ACHN (cell line): Measurements from ENCODE around the gene RGMA.

ENCODE experiments used
- DNase-seq: peaks from one replicate; pipeline ENCODE4 v3.0.0-alpha.2; 2015
- in situ Hi-C: cut with HindIII; loops from 2 replicates; pipeline ENCODE4 v1.10.0; 2017; ENCODE audit warnings: low sequenced_read_pairs, low pct_ligation_motif_present, low pct_unique_long_range_greater_than_20kb

RGMA gene

DNA sequence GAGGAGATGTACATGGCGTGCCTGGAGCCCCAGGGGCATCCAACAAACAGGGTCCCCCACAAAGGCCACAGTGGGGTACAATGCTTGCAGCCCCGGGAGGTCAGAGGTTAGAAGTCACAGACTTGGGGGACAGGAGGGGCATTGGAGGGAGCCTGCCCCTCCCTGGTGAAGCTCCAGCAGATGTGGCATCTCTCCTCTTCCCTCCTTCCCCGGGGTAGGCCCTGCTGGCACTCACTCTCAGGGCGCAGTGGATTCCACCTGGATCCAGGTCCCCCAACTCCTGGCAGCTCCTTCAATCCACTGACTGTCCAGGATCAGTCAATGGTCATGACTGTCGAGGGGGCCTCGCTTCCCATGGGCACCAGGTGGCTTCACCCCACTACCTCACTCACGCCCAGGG is 32.2 kb downstream of the RGMA start:
- in situ Hi-C loops, result no loop called here
- no peak for DNase-seq

DNA sequence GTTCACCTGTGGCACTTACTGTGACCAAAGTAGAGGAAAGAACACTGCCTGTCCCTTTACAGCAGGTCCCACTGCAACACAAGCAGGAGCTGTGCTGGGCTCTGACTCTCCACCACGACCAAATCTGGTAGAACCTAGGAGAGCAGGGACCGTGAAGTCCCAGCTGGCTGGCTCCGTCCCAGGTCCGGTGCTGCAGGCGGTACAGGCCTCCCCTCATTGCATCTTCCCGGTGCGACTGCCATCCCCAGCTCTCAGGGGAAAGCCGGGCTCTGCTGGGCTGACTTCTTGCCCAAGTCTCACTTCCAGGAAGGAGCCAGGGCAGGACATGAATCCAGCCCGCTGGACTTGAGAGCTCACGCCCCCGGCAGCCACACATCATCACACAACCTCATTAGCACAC is 33.8 kb downstream of the RGMA start:
- in situ Hi-C loops, result no loop called here
- no peak for DNase-seq

DNA sequence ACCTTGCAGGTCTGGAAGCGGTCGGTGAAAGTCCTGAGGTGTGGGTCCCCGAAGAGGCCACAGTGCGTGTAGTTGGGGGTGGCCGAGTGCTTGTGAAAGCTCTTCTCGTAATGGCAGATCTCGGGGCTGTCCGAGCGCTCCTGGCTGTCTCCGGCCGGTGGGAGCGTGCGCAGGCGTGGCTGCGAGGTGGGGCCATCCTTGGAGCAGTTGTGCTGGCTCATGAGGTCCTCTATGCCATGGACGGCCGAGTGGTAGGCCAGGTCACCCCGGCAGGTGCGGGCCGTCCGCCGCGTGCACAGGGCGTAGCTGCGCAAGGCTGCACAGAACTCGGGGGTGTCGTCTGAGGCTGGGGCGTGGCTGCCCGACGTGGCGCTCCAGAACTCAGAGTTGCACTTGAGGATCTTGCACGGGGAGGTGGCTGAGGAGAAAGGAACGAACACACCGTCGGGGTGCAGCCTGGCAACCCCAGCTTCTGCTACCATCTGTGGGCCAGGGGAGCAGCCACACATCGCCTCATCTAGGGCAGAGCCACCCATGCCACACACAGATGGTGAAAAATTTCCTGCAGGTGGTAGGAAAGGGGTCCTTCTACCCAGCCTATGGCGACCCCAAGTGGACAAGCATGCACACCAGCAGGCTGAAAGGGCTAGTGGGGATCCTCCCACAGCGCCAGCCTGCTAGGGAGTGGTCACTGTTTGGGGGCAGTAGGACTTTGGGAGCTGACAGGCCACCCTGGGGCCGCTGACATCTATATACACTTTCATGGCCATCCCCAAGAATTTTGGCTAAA is 36.7 kb downstream of the RGMA start:
- in situ Hi-C loops, result no loop called here
- no peak for DNase-seq

DNA sequence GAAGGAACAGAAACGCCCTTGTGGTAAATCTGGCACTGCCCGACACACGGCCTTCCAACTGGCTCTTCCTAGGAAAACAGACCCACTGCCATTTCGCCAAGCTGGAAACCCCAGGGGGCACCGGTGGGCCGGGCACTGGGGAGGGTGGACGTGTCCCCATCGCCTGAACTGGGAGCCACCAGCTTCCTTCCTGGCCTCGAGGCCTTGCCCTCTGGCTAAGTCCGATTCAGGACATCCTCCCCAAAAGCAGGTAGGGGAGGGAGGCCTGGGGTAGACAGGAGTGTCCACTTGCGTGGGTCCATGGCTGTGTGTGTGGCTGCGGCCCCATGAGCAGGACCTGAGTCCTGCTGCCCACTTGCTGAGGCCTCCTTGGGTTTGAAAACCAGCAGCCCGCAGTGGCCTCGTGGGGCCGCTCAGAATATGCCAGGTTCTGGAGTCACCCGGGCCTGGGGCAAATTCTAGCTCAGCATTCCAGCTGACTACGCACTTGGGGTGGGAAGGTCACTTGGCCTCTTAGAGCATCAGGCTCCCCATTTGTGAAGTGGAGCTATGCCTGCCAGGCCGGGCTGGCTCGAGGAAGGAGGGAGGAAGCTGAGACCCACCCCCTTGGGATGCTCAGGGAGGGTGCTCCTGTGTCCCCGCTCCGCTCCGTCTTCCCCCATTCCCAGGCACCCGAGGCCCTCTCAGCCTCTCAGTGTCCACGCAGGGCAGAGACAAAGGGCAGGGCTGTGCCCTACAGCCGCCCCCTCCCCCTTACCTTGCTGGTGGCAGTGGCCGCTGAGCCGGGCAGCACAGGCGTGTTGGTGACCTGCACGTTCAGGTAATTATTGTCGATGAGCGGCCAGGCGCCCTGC is 37.5 kb downstream of the RGMA start:
- in situ Hi-C loops, result no loop called here

DNA sequence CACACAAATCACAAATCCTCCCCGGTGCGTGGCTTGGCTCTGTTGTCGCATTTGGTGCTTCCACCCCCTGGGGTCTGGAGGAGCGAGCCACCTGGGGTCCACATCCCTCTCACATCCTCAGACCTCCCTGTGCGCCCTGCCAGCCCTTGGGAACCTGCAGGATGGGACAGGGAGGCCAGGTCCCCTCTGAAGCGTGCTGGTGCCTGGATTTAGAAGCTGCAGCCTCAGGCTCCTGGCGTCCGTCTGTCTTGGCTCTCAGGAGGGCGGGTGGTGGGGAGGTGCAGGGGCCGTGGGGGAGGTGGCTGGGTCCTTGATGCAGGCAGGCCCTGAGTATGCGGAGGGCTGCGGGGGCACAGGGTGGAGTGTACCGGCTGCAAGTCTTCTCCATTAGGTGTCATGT is 38.4 kb downstream of the RGMA start:
- in situ Hi-C loops, result no loop called here

More for the DNA sequence above, 37.5 kb downstream of the RGMA start:
- no peak for DNase-seq

DNA sequence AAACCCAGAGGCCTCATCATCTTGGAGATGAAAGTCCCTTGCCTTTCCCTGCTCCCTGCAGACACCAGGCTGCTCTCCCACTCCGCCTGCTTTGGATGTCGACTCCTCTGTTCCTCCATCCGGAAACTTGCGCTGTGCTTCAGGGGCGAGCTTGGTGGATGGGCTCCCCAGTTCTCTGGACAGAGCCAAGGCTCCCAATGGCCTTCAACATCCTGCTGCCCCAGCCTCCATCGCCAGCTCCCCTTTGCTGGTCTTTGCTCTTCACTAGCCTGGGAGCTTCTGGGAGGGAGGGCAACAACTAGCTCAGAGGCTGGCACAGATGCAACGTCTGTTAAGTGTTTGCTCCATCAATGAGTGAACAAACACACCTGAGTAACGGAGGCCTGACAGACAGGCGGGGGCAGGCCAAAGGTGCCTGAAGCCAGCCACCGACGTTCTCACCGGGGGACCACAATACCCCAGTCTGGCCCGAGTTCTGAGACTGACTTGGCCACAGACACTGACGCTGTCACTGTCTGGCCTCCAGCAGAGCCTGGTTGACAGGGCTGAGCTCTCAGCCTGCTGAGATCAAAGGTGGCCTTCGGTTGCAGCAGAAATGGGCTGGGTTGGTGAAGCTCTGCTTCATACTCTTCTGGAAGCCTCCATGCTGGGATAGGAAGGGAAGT is 39.0 kb downstream of the RGMA start:
- in situ Hi-C loops, result no loop called here
- DNase-seq, result no peak

More for the DNA sequence above, 38.4 kb downstream of the RGMA start:
- DNase-seq, result no peak

DNA sequence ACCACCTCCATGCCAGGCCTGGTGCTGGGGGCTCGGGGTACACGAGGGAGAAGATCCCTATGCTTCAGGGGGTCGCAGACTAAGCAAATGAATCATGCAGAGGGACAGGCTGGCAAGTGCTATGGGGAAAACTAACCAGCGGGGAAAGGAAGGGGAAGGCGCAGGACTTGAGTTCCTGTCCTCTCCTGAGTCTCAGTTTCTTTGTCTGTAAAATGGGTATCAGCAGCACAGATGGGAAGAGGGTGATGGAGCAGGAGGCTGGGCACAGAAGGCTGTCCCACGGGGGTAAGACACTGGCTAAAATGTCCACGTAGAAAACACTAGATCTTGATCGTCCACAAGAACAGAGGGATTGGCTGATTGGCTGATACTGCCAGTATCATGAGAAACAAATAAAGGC is 39.8 kb downstream of the RGMA start:
- in situ Hi-C loops, result no loop called here
- DNase-seq, result no peak

DNA sequence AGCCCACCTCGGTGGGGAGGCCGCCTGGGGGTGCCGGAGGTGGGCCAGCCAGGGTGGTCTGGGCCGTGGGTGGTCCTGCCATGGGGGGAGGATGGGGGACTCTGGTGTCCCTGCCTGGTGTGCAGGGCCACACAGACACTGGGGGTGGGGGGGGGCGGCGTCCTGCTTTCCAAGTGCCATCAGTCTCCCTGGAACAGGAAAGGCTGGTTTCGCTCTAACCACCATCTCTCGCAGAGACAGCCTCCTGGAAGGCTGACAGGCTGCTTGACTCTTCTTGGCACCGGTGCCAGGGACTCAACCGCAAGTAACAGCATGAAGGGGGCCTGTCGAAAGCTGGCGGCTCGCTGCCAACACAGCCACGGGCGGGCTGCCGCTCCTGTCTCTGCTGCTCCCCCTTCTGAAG is 40.3 kb downstream of the RGMA start:
- in situ Hi-C loops, result no loop called here
- DNase-seq, result no peak

DNA sequence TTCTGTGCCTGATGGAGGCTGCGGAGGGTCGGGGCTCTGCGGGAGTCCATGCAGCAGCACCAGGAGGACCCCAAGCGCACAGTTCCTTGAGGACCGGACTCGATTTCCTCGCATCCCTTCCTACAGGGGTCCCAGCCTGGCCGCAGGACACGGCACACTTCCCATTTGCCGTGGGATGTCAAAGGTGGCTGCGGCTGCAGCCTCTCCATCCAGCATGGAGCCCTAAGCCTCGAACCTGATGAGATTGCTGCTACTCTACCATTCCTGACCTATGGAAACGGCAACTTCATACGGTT is 40.6 kb downstream of the RGMA start:
- no peak for DNase-seq
- in situ Hi-C loops, result no loop called here

DNA sequence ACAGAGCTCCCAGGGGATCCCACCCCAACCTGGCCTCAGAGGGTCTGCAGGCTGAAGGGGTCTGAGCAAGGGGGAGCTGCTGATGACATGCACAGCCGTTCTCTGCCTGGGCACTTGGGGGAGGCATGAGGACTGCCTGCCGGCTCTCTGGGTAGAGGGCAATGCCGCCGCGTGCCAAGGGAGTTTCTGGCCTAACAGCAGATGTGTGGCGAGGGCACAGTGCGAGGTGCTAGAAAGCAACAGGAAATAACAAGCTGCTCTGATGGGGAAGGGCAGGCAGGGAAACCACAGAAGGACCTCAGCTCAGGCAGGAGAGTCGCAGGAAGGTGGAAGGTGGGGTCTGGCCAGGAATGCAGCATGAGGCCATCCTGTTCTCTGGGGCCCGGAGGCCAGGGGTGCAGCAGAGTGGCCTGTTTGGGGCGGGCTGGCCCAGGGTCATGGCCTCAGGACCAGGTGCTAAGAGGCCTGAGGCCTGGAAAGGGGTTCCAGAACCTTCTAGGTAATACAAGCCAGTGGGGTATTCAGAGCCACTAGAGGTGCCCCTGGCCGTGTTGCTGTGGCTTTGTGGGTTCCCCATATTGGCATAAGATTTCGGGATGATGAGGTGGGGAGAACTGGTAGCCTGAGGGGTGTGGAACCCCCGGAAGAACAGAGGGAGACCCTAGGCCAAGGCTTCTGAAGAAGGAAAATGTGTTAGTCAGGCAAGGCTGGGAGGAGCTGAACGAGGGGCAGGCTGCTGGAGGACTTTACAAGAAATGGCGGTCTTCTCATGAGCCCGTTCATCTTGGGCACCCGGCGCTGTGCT is 41.2 kb downstream of the RGMA start:
- in situ Hi-C loops, result no loop called here
- DNase-seq, result no peak

DNA sequence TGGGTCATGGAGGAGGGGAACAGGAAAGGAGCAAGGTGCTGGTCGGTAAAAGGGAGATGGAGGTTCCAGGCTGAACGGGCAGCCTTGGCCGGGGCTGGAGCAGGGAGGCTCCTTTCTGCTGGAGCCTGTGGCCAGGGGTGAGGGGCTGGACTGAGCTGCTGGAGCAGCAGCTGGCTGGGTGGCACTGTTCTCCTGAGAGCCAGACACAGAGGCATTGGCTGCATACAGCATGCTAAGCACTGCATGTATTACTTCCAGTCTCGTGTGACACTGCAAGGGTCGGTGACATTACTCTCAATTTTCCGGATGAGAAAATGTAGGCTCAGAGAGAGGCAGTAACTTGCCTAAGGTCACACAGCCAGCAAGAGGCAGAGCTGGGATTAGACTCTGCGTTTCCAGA is 42.3 kb downstream of the RGMA start:
- in situ Hi-C loops, result no loop called here
- no peak for DNase-seq

DNA sequence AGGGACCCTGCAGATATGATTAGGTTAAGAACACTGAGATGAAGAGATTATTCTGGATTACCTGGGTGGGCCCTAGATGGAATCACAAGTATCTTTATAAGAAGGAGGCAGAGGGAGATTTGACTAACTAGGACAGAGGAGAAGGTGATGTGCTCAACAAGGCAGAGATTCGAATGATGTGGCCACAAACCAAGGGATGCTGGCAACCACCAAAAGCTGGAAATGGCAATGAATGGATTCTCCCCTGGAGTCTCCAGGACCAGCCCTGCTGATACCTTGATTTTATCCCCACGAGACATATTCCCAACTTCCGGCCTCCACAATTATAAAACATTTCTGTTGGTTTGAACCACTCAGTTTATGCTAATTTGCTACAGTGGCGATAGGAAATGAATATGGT is 42.9 kb downstream of the RGMA start:
- no peak for DNase-seq

DNA sequence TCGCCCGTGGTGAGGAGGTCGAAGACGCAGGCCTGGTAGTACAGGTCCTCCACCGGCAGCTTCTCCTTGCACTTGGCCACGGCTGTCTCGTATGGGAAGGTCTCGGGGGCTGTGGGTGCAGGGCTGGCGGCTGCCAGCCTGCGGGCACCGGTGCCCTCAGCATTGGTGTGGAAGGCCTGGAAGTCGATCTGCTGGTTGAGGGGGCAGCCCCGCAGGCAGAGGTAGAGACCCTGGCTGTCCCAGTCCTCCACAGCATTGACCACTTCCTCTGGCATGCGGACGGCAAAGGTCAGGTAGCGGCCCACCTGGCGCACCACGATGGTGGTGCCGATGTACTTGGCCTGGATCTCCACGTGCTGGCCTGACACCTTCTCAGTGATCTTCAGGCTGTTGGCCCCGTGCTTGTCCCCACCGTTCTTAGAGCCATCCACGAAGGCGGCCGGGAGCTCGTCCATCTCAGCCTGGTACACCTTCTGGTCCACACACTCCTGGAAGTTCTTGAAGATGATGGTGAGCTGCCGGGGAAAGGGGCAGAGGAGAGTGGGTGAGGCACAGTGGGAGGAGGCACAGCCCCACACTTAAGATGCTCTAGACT is 43.7 kb downstream of the RGMA start:
- in situ Hi-C loops, result no loop called here
- DNase-seq, result no peak

More for the DNA sequence above, 42.9 kb downstream of the RGMA start:
- in situ Hi-C loops, result no loop called here

DNA sequence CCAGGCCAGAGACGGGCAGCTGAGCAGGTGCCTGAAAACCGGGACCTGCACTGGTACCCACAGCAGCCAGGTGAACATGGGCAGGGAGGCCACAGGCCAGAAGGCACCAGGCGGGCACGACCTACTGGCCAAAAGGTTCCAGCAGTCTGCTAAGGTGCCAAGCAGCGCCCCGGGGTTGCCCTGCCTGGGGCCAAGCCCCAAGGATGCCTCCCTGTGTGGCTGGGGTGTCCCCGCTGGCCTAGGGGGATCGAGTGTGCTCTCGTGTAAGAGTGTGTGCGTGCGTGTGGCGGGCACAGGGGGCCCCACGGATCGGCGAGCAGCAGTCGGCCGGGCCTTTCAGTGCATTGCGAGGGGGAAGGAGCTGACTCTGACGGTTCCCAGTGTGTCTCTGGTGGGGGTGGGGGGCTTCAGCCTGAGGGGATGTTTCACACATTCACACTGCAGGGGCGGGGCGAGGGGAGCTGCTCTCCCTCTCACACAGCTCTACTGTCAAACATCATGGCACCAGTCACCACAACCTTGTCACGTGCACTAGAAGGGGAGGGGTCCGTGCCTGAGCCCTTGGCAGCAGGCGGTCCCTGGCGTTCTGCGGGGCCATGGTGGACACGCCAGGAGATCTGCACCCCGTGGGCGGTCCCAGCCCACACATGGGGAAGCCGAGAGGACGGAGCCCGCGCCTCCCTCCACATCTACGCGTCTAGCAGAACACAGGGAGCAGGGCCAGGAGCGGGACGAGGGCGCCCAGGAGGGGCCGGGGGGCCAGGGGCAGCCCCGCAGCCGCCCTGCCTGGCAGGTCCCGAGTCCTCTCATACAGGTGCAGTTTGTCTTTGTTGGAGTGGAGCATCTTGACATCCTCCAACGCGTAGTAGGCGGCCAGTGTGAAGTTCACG is 44.5 kb downstream of the RGMA start:
- DNase-seq, result no peak
- in situ Hi-C loops, result no loop called here

DNA sequence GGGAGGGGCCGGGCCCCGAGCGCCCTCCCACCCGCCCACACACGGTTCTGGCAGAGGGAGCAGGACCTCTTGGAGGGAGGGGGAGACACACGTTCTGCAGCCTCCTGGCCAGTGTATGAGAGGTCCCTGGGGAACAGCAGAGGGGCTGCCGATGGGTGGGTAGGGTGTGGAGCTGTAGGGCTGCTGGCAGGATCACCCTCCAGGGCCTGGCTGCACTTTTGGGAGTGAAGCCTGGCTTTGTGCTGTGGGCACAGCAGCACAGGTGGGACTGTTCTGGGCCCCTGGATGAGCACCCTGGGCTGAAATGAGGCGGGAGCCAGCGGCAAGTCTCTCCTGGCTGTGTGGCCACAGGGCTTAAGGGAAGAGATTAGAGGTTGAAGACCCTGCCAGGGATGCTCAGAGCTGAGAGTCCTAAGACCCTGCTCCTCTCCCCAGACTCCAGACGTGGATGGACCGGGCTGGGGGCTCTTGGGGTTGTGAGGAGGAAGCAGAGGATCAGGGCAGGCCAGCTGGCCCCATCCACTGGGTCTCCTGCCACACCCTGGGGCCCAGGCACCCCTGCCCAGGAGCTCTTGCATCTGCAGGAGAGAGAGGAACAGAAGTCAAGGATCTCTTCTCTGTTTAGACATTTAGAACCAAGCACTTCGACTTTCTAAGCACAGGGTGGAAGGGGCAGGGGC is 45.2 kb downstream of the RGMA start:
- in situ Hi-C loops, result no loop called here
- no peak for DNase-seq

DNA sequence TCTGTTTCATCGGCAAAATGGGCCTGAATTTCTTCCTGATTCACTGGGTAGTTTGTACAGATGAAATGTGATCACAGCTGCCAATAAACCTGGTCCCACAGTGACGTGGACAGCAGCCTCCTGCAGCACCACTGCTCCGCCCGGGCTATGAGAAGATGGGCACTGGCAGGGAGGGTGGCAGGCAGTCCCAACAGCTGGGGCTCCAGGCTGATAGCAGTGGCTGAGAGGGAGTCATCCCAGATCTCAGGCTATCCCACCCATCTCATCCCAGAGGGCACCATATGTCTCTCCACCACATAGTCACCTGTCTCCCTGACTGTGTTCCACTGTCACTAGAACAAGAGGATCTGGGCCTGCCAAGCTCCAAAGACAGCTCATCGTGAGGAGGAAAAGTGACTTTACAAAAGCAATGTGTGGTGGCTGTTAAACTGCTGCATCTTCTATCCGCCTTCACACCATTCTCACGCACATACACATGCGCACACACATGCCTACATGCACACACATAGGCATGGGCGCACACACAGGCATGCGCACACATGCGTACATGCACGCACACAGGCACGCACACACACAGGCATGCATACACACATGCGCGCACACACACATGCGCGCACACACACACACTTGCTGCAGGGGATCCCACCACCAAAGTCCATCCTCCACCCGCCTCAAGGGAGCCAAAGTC is 46.2 kb downstream of the RGMA start:
- DNase-seq, result no peak
- in situ Hi-C loops, result no loop called here

DNA sequence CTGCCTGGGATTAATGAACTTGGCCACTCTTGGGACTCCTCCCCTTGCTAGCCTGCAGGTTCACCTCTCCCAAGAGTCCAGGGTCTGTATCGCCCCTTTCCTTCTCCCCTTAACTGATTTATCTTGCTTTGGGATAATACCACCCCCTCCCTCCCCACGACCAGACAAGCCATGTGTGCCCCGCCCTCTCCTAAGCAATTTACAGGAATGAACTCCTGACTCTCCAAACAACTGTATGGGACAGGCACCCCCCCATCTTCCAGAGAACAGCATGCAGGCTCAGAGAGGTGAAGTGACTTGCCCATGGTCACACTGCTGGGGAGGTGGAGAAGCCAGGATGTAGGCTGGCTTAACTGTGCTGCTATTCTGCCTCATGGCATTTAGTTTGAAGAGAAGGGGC is 46.8 kb downstream of the RGMA start:
- DNase-seq, result no peak
- in situ Hi-C loops, result no loop called here
